ENCODE data around the gene SPOCD1. TPM values are rescaled to one million over a fixed set of nuclear protein-coding genes. Genes with fewer than 3 reads are reported as not detected.

Gene SPOCD1
- total RNA-seq, 1 experiment from 2014 or later = 0.54 TPM

GRCh38 chr1:31771891-31772668 is 43.7 kb downstream of the SPOCD1 start:
- BruUV-seq (replicated peaks) = no TSS peak
- Histone ChIP-seq H3K4me3 (ENCODE audit: low read depth in 2 of 2, low read length in 2 of 2) (no peak overlapping the region), H3K27ac (ENCODE audit: low read length) (no peak overlapping the region), H3K4me1 (ENCODE audit: control insufficient read depth, insufficient read depth, low read length) (peaks cover 32% of the 10 kb centered on the region), H3K36me3 (ENCODE audit: control insufficient read depth, insufficient read depth, low read length) (no peaks in the 10 kb centered on the region), H3K27me3 (ENCODE audit: control insufficient read depth, insufficient read depth, low read length) (peaks cover 2% of the 10 kb centered on the region; the same call in 1 of the 2 replicates), H3K9me3 (ENCODE audit: control insufficient read depth, insufficient read depth, low read depth, low read length) (no peaks in the 10 kb centered on the region)
- in situ Hi-C loops (cut with HindIII; ENCODE audit: low pct_unique_long_range_greater_than_20kb, low sequenced_read_pairs) = no loop called here
- POLR2A ChIA-PET = no interaction called here
- intact Hi-C loops (cut with micrococcal nuclease; ENCODE audit: unreplicated experiment) = no loop called here
- TF ChIP-seq TCF7L2 (IDR thresholded peaks at IDR 0.05; ENCODE audit: low read depth, low read length) = no peak
- TF ChIP-seq REST (IDR thresholded peaks at IDR 0.05; ENCODE audit: insufficient read depth in 1 of 2, low read depth in 2 of 2, low read length in 1 of 2) = no peak
- no peak for TF ChIP-seq POLR2AphosphoS5 (IDR thresholded peaks at IDR 0.05; ENCODE audit: low read depth, low read length)
- TF ChIP-seq CTCF (IDR thresholded peaks at IDR 0.05) = no peak
- TF ChIP-seq SIN3A (IDR thresholded peaks at IDR 0.05; ENCODE audit: borderline replicate concordance, insufficient read depth, low read depth, low read length) = no peak
- ATAC-seq (no peak), DNase-seq (ENCODE audit: low read depth, low spot score) (no peak)
- CTCF ChIA-PET = no interaction called here

GRCh38 chr1:31769720-31770390 is 46.0 kb downstream of the SPOCD1 start:
- intact Hi-C loops (cut with micrococcal nuclease; ENCODE audit: unreplicated experiment) (no loop called here), in situ Hi-C loops (cut with HindIII; ENCODE audit: low pct_unique_long_range_greater_than_20kb, low sequenced_read_pairs) (no loop called here)
- no peak overlapping the region for H3K27ac ChIP-seq (ENCODE audit: low read length)
- ATAC-seq (no peak; the same call in 1 of the 2 replicates), DNase-seq (ENCODE audit: low read depth, low spot score) (no peak)
- BruUV-seq (replicated peaks) = no TSS peak
- POLR2A ChIA-PET = no interaction called here
- TF ChIP-seq TCF7L2 (IDR thresholded peaks at IDR 0.05; ENCODE audit: low read depth, low read length) (peak; percentile 42; the same call in 1 of the 2 replicates), SIN3A (IDR thresholded peaks at IDR 0.05; ENCODE audit: borderline replicate concordance, insufficient read depth, low read depth, low read length) (no peak)
- H3K36me3 ChIP-seq (ENCODE audit: control insufficient read depth, insufficient read depth, low read length) = no peaks in the 10 kb centered on the region
- no peak overlapping the region for H3K4me3 ChIP-seq (ENCODE audit: low read depth in 2 of 2, low read length in 2 of 2)
- no peaks in the 10 kb centered on the region for H3K9me3 ChIP-seq (ENCODE audit: control insufficient read depth, insufficient read depth, low read depth, low read length)
- peaks cover 2% of the 10 kb centered on the region; the same call in 1 of the 2 replicates for H3K27me3 ChIP-seq (ENCODE audit: control insufficient read depth, insufficient read depth, low read length)
- H3K4me1 ChIP-seq (ENCODE audit: control insufficient read depth, insufficient read depth, low read length) = peaks cover 53% of the 10 kb centered on the region
- CTCF ChIA-PET = interaction anchor here (0.6 kb wide), 1 partner anchor 9 kb away, joined by 4 read pairs; no protein-coding TSS in a partner anchor

Measured in Panc1 (cell line).